Vagina (tissue), 2 donors: ENCODE measurements around the gene GAREM1. TPM values are rescaled to one million over a fixed set of nuclear protein-coding genes. Genes with fewer than 3 reads are reported as not detected.

ENCODE experiments used
- DNase-seq, 2 donors: peaks; one replicate each; pipeline ENCODE4 v3.0.0-alpha.2; 2017; ENCODE audit errors: extremely low spot score in 2 of 2
- H3K27ac ChIP-seq: fragments of 200-600 bp; sonication (generic); one replicate; pipeline ENCODE4 v1.5.1; 2019
- H3K27me3 ChIP-seq: fragments of 200-600 bp; sonication (generic); one replicate; pipeline ENCODE4 v1.5.1; 2019
- H3K36me3 ChIP-seq, 2 donors: fragments of 200-600 bp; sonication (generic); one replicate each; pipeline ENCODE4 v1.5.1; 2017 to 2019
- H3K4me1 ChIP-seq: fragments of 200-600 bp; sonication (generic); one replicate; pipeline ENCODE4 v1.5.1; 2019
- H3K4me3 ChIP-seq, 2 donors: fragments of 200-600 bp; sonication (generic); 1 replicate in 1 of 2; 2 replicates in 1 of 2; pipeline ENCODE4 v1.5.1; 2016 to 2019
- H3K9me3 ChIP-seq: fragments of 200-600 bp; sonication (generic); one replicate; pipeline ENCODE4 v1.5.1; 2019
- CTCF ChIP-seq, 3 experiments: fragments of 450-650 bp in 2 of 3; fragments of 200-600 bp in 1 of 3; sonication (generic) in 1 of 3; IDR thresholded peaks; one replicate each; pipeline ENCODE4 v1.5.1; 2017 to 2019; ENCODE audit warnings: antibody characterized with exemption in 3 of 3, mild to moderate bottlenecking in 2 of 3, moderate library complexity in 2 of 3
- POLR2A ChIP-seq, 2 donors: fragments of 450-650 bp; IDR thresholded peaks; one replicate each; pipeline ENCODE4 v1.6.1; 2017; ENCODE audit warnings: antibody characterized with exemption in 2 of 2, mild to moderate bottlenecking in 2 of 2, moderate library complexity in 2 of 2
- POLR2AphosphoS5 ChIP-seq, 2 donors: sonication (generic); formaldehyde crosslinking; IDR thresholded peaks; one replicate each; pipeline ENCODE4 v1.9.0; 2017; ENCODE audit warnings: antibody characterized with exemption in 2 of 2, mild to moderate bottlenecking in 2 of 2, low read depth in 1 of 2; ENCODE audit not compliant: insufficient read depth in 1 of 2
- intact Hi-C: fragments of 100-400 bp; cut with DNase I; formaldehyde crosslinking; loops from one replicate; pipeline ENCODE4 v1.15.1; 2023
- total RNA-seq: library from RNA; depleted of rRNA; stranded (reverse); fragments of >200 nt; gene quantifications from one replicate; pipeline ENCODE4 v1.2.3, GENCODE V29; 2016

The GAREM1 gene
- total RNA-seq, 1 donor from 2014 or later: 15.7 TPM

GRCh38 chr18:32368170-32368569, 102.5 kb downstream of the GAREM1 start:
- intact Hi-C loops: no loop called here
- DNase-seq: no peak
- H3K27me3 ChIP-seq: no peaks in the 10 kb centered on the region
- no peaks in the 10 kb centered on the region for H3K9me3 ChIP-seq
- TF ChIP-seq POLR2AphosphoS5 (IDR thresholded peaks at IDR 0.05; ENCODE audit: insufficient read depth in 1 of 2, low read depth in 1 of 2): peak in 1 of 2 donors; percentile 9
- TF ChIP-seq CTCF (IDR thresholded peaks at IDR 0.05): no peak
- H3K4me1 ChIP-seq: peaks cover 43% of the 10 kb centered on the region
- no peak overlapping the region for H3K4me3 ChIP-seq
- no peaks in the 10 kb centered on the region for H3K36me3 ChIP-seq
- H3K27ac ChIP-seq: peak overlapping the region; percentile 25

- Histone ChIP-seq H3K27me3 (no peaks in the 10 kb centered on the region), H3K4me1 (peaks cover 40% of the 10 kb centered on the region), H3K9me3 (no peaks in the 10 kb centered on the region), H3K27ac (no peak overlapping the region), H3K4me3 (no peak overlapping the region), H3K36me3 (no peaks in the 10 kb centered on the region)
- no peak for TF ChIP-seq POLR2AphosphoS5 (IDR thresholded peaks at IDR 0.05; ENCODE audit: insufficient read depth in 1 of 2, low read depth in 1 of 2)
- TF ChIP-seq CTCF (IDR thresholded peaks at IDR 0.05): no peak
- TF ChIP-seq POLR2A (IDR thresholded peaks at IDR 0.05): no peak
- intact Hi-C loops: no loop called here
- DNase-seq: no peak
These were observed 103.8 kb downstream of the GAREM1 start for GRCh38 chr18:32366586-32367538.

- intact Hi-C loops: no loop called here
- no peak for TF ChIP-seq POLR2AphosphoS5 (IDR thresholded peaks at IDR 0.05; ENCODE audit: insufficient read depth in 1 of 2, low read depth in 1 of 2)
- no peak for TF ChIP-seq CTCF (IDR thresholded peaks at IDR 0.05)
- no peak for TF ChIP-seq POLR2A (IDR thresholded peaks at IDR 0.05)
- Histone ChIP-seq H3K27ac (no peak overlapping the region), H3K4me1 (peaks cover 14% of the 10 kb centered on the region), H3K27me3 (no peaks in the 10 kb centered on the region), H3K4me3 (no peak overlapping the region), H3K36me3 (no peaks in the 10 kb centered on the region), H3K9me3 (no peaks in the 10 kb centered on the region)
- no peak for DNase-seq
These were observed 108.2 kb downstream of the GAREM1 start for GRCh38 chr18:32362484-32362883.

GRCh38 chr18:32360682-32361345, 109.9 kb downstream of the GAREM1 start:
- Histone ChIP-seq H3K4me1 (peaks cover under 1% of the 10 kb centered on the region), H3K27ac (no peak overlapping the region), H3K27me3 (no peaks in the 10 kb centered on the region), H3K9me3 (no peaks in the 10 kb centered on the region), H3K36me3 (no peaks in the 10 kb centered on the region), H3K4me3 (no peak overlapping the region)
- no peak for TF ChIP-seq POLR2A (IDR thresholded peaks at IDR 0.05)
- TF ChIP-seq POLR2AphosphoS5 (IDR thresholded peaks at IDR 0.05; ENCODE audit: insufficient read depth in 1 of 2, low read depth in 1 of 2): no peak
- DNase-seq: no peak
- intact Hi-C loops: no loop called here

GRCh38 chr18:32358529-32358928, 112.2 kb downstream of the GAREM1 start:
- Histone ChIP-seq H3K36me3 (no peaks in the 10 kb centered on the region), H3K4me3 (no peak overlapping the region), H3K27me3 (no peaks in the 10 kb centered on the region), H3K27ac (no peak overlapping the region), H3K4me1 (no peaks in the 10 kb centered on the region), H3K9me3 (no peaks in the 10 kb centered on the region)
- no peak for DNase-seq
- intact Hi-C loops: no loop called here
- TF ChIP-seq CTCF (IDR thresholded peaks at IDR 0.05) (no peak), POLR2AphosphoS5 (IDR thresholded peaks at IDR 0.05; ENCODE audit: insufficient read depth in 1 of 2, low read depth in 1 of 2) (no peak), POLR2A (IDR thresholded peaks at IDR 0.05) (no peak)
